H1 (cell line): ENCODE results near the gene ZBTB45. TPM values are rescaled to one million over a fixed set of nuclear protein-coding genes. Genes with fewer than 3 reads are reported as not detected.

Experiments
- CTCF ChIA-PET: fragments of 300-600 bp; sonication (Branson Sonifier 250); formaldehyde crosslinking; loops from one replicate; lab custom pipeline; 2021; ENCODE audit not compliant: partially characterized antibody; lab: Charles Lee
- POLR2A ChIA-PET: fragments of 300-600 bp; sonication (Branson Sonifier 250); formaldehyde crosslinking; loops from one replicate; lab custom pipeline; 2021; ENCODE audit warnings: inconsistent platforms; ENCODE audit not compliant: partially characterized antibody; lab: Charles Lee
- DNase-seq, 2 experiments: peaks; one replicate each; pipeline versions ENCODE4 v3.0.0 to v3.0.0-alpha.2; 2010 to 2022; ENCODE audit warnings: low spot score in 2 of 2, low read depth in 1 of 2, mixed read lengths in 1 of 2
- FAIRE-seq: peaks from 2 replicates; lab custom pipeline; 2011; peaks lifted over from hg19 to GRCh38; lab: Jason Lieb, UNC
- H2AFZ ChIP-seq: 2 replicates; pipeline ENCODE4 v1.8.1; 2012; ENCODE audit warnings: low read length, inconsistent platforms
- H2AK5ac ChIP-seq: 2 replicates; pipeline ENCODE4 v1.6.1; 2013; ENCODE audit warnings: low read depth, low read length
- H2BK120ac ChIP-seq: replicated peaks from 2 replicates; pipeline ENCODE3; 2013; ENCODE audit warnings: low read depth, low read length, inconsistent platforms
- H2BK12ac ChIP-seq: 2 replicates; pipeline ENCODE4 v1.6.1; 2013; ENCODE audit warnings: low read depth, low read length
- H2BK15ac ChIP-seq: 2 replicates; pipeline ENCODE4 v1.6.1; 2013; ENCODE audit warnings: low read length
- H2BK20ac ChIP-seq: 2 replicates; pipeline ENCODE4 v1.6.1; 2013; ENCODE audit warnings: low read length
- H2BK5ac ChIP-seq: 2 replicates; pipeline ENCODE4 v1.6.1; 2013; ENCODE audit warnings: low read depth, low read length
- H3K14ac ChIP-seq: 2 replicates; pipeline ENCODE4 v1.6.1; 2013; ENCODE audit warnings: inconsistent platforms; ENCODE audit not compliant: insufficient read length
- H3K18ac ChIP-seq: 2 replicates; pipeline ENCODE4 v1.6.1; 2013; ENCODE audit warnings: low read length; ENCODE audit errors: extremely low read depth
- H3K23ac ChIP-seq: 2 replicates; pipeline ENCODE4 v1.6.1; 2013; ENCODE audit warnings: inconsistent platforms; ENCODE audit not compliant: insufficient read length
- H3K23me2 ChIP-seq: 2 replicates; pipeline ENCODE4 v1.6.1; 2013; ENCODE audit warnings: low read depth, low read length
- H3K27ac ChIP-seq: 2 replicates; pipeline ENCODE4 v1.6.1; 2011; ENCODE audit warnings: low read depth, low read length, inconsistent platforms
- H3K27me3 ChIP-seq, 4 experiments: replicated peaks in 1 of 4; 1 replicate in 1 of 4; 2 replicates in 3 of 4; pipeline versions ENCODE4 v1.6.1 to v1.8.1; 2011 to 2013; ENCODE audit warnings: low read length in 3 of 4, mild to moderate bottlenecking in 3 of 4, inconsistent platforms in 2 of 4, mixed read lengths in 2 of 4, moderate library complexity in 1 of 4; ENCODE audit not compliant: control insufficient read depth in 3 of 4, insufficient read depth in 3 of 4; ENCODE audit errors: extremely low read depth in 1 of 4
- H3K36me3 ChIP-seq, 4 experiments: 2 replicates each; pipeline versions ENCODE4 v1.6.1 to v1.8.1; 2011 to 2013; ENCODE audit warnings: mild to moderate bottlenecking in 4 of 4, low read length in 3 of 4, moderate library complexity in 2 of 4, control low read depth in 1 of 4, inconsistent platforms in 1 of 4; ENCODE audit not compliant: insufficient read depth in 4 of 4, control insufficient read depth in 2 of 4
- H3K4ac ChIP-seq: replicated peaks from 2 replicates; pipeline ENCODE3; 2013; ENCODE audit warnings: low read length, low read depth, mixed read lengths, inconsistent platforms; ENCODE audit not compliant: insufficient read length
- H3K4me1 ChIP-seq, 4 experiments: replicated peaks in 1 of 4; 1 replicate in 1 of 4; 2 replicates in 3 of 4; pipeline versions ENCODE4 v1.6.1 to v1.8.1; 2011 to 2013; ENCODE audit warnings: low read length in 3 of 4, inconsistent platforms in 2 of 4, mixed read lengths in 1 of 4; ENCODE audit not compliant: insufficient read depth in 4 of 4, control insufficient read depth in 3 of 4
- H3K4me2 ChIP-seq, 2 experiments: 2 replicates each; pipeline versions ENCODE4 v1.6.1 to v1.8.1; 2011 to 2013; ENCODE audit warnings: low read depth in 2 of 2, low read length in 2 of 2, control low read depth in 1 of 2, inconsistent platforms in 1 of 2, mild to moderate bottlenecking in 1 of 2; ENCODE audit not compliant: insufficient read depth in 1 of 2
- H3K4me3 ChIP-seq, 4 experiments: fragments of 200-600, 300-600 bp in 1 of 4; sonication (generic), shearing (Covaris generic), sonication (Bioruptor Twin) in 1 of 4; 2 replicates each; pipeline versions ENCODE4 v1.5.1 to v1.8.1; 2011 to 2016; ENCODE audit warnings: low read length in 4 of 4, low read depth in 3 of 4, control low read depth in 2 of 4, inconsistent platforms in 2 of 4, mild to moderate bottlenecking in 2 of 4, mixed read lengths in 1 of 4, moderate library complexity in 1 of 4; ENCODE audit not compliant: insufficient read depth in 2 of 4; ENCODE audit errors: extremely low read depth in 1 of 4
- H3K56ac ChIP-seq: replicated peaks from 2 replicates; pipeline ENCODE3; 2013; ENCODE audit warnings: low read depth, mild to moderate bottlenecking, mixed read lengths, low read length, inconsistent platforms; ENCODE audit not compliant: insufficient read length
- H3K79me1 ChIP-seq: 2 replicates; pipeline ENCODE4 v1.6.1; 2013; ENCODE audit warnings: low read depth, low read length, control low read depth
- H3K79me2 ChIP-seq, 2 experiments: 2 replicates each; pipeline versions ENCODE4 v1.6.1 to v1.8.1; 2012 to 2013; ENCODE audit warnings: low read length in 2 of 2, mild to moderate bottlenecking in 2 of 2, inconsistent platforms in 1 of 2; ENCODE audit not compliant: insufficient read depth in 2 of 2, control insufficient read depth in 1 of 2
- H3K9ac ChIP-seq, 4 experiments: replicated peaks in 1 of 4; 1 replicate in 1 of 4; 2 replicates in 3 of 4; pipeline versions ENCODE4 v1.6.1 to v1.8.1; 2011 to 2013; ENCODE audit warnings: low read depth in 3 of 4, low read length in 3 of 4, control low read depth in 2 of 4, mild to moderate bottlenecking in 2 of 4, moderate library complexity in 2 of 4, inconsistent platforms in 1 of 4; ENCODE audit errors: extremely low read depth in 1 of 4
- H3K9me3 ChIP-seq, 2 experiments: 2 replicates each; pipeline versions ENCODE4 v1.6.1 to v1.8.1; 2012 to 2013; ENCODE audit warnings: mild to moderate bottlenecking in 2 of 2, moderate library complexity in 2 of 2, control low read depth in 1 of 2, inconsistent platforms in 1 of 2, low read depth in 1 of 2, low read length in 1 of 2, mixed read lengths in 1 of 2; ENCODE audit not compliant: insufficient read depth in 2 of 2
- H4K20me1 ChIP-seq, 2 experiments: replicated peaks in 1 of 2; 2 replicates each; pipeline versions ENCODE3 to v1.8.1; 2011 to 2013; ENCODE audit warnings: inconsistent platforms in 2 of 2, low read length in 2 of 2, mild to moderate bottlenecking in 1 of 2; ENCODE audit not compliant: insufficient read depth in 2 of 2, control insufficient read depth in 1 of 2
- H4K5ac ChIP-seq: 2 replicates; pipeline ENCODE4 v1.6.1; 2013; ENCODE audit warnings: low read length, low read depth, mixed read lengths, inconsistent platforms; ENCODE audit not compliant: insufficient read length
- H4K8ac ChIP-seq: 2 replicates; pipeline ENCODE4 v1.8.0; 2013; ENCODE audit warnings: mild to moderate bottlenecking, moderate library complexity, low read length, inconsistent platforms; ENCODE audit not compliant: insufficient read depth; ENCODE audit errors: extremely low read depth
- H4K91ac ChIP-seq: replicated peaks from 2 replicates; pipeline ENCODE3; 2013; ENCODE audit warnings: low read length, mixed read lengths, inconsistent platforms; ENCODE audit not compliant: insufficient read length
- FOSL1 ChIP-seq: IDR thresholded peaks from 2 replicates; pipeline ENCODE4 v1.6.1; 2011; ENCODE audit warnings: mild to moderate bottlenecking, low read depth, low read length, moderate library complexity; ENCODE audit not compliant: insufficient read depth
- RFX5 ChIP-seq: IDR thresholded peaks from 2 replicates; pipeline ENCODE4 v1.6.1; 2011; ENCODE audit warnings: low read depth, low read length, improper control_type of control experiment, borderline replicate concordance
- ZNF274 ChIP-seq: IDR thresholded peaks from 2 replicates; pipeline ENCODE4 v1.7.0; 2012; ENCODE audit warnings: low read length, borderline replicate concordance; ENCODE audit errors: extremely low read depth
- WGBS, 2 experiments: shearing (Covaris generic) in 1 of 2; methylation state at CpG; one replicate each; pipeline versions ENCODE4 v1.1.6 to v1.1.7; 2013 to 2015; ENCODE audit warnings: low lambda C conversion rate in 2 of 2, mixed read lengths in 2 of 2, inconsistent platforms in 1 of 2, low coverage in 1 of 2, missing lambda C conversion rate in 1 of 2; ENCODE audit not compliant: insufficient replicate concordance in 2 of 2, insufficient coverage in 1 of 2, insufficient read length in 1 of 2; ENCODE audit errors: extremely low coverage in 1 of 2, missing lambda C conversion rate in 1 of 2; 5-methylcytosine and 5-hydroxymethylcytosine counted together
- polyA plus RNA-seq, 7 experiments: library from polyadenylated mRNA; depleted of rRNA in 3 of 7; stranded (reverse) in 5 of 7; unstranded in 2 of 7; fragments of >200 nt in 5 of 7; fragments of 200-250 nt in 2 of 7; gene quantifications; 1 replicate in 5 of 7; 2 replicates in 1 of 7; 4 replicates in 1 of 7; pipeline versions ENCODE4 v1.2.1 to v1.2.3, GENCODE V29; 2011 to 2013; ENCODE audit warnings: missing spikeins in 2 of 7, mixed read lengths in 2 of 7
- total RNA-seq: library from RNA; stranded (reverse); fragmentation: NEBNext Ultra II Directional; extraction: Animal tissue kit (Norgen Biotek cat#: 25700); gene quantifications from 2 replicates; pipeline ENCODE4 v1.2.1, GENCODE V29; 2021

Gene ZBTB45
- total and polyA plus RNA-seq, 2 of the 8 experiments (the other 6 are each of a cell fraction or from before 2014, with no cell fraction given): 16.9 to 17.2 TPM

- peaks cover 0 to 4% (median 0%) of the 10 kb centered on the region in 4 experiments; a peak in 1 of 7 replicates for H3K27me3 ChIP-seq
- H2BK120ac ChIP-seq: no peak overlapping the region
- FAIRE-seq: no peak
These were observed 11.6 kb upstream of the ZBTB45 start for GRCh38 chr19:58531034-58531840.

More at GRCh38 chr19:58531034-58531840, 11.6 kb upstream of the ZBTB45 start:
- Histone ChIP-seq H4K8ac (no peak overlapping the region), H3K9me3 (no peaks in the 10 kb centered on the region), H3K27ac (no peak overlapping the region), H3K4me1 (no peaks in the 10 kb centered on the region), H3K56ac (no peak overlapping the region), H2AK5ac (no peak overlapping the region), H3K9ac (no peak overlapping the region), H2BK20ac (no peak overlapping the region), H2BK12ac (no peak overlapping the region; the same call in 1 of the 2 replicates), H3K23ac (no peak overlapping the region), H3K36me3 (no peaks in the 10 kb centered on the region), H2BK15ac (no peak overlapping the region), H4K91ac (no peak overlapping the region), H3K23me2 (no peaks in the 10 kb centered on the region), H2BK5ac (no peak overlapping the region), H3K79me1 (no peaks in the 10 kb centered on the region), H3K18ac (no peak overlapping the region), H3K14ac (no peak overlapping the region), H3K4me3 (no peak overlapping the region), H4K20me1 (no peaks in the 10 kb centered on the region), H3K4me2 (no peak overlapping the region), H4K5ac (no peak overlapping the region), H3K79me2 (no peaks in the 10 kb centered on the region), H2AFZ (no peak overlapping the region), H3K4ac (no peak overlapping the region)
- DNase-seq: no peak
- 89% methylated on average over 10 of the region's 10 CpGs; no CpG with 5 or more reads in 1 of the 2 experiments for WGBS, 2 experiments
- CTCF ChIA-PET: interaction anchor here (0.7 to 1.7 kb wide), 2 partner anchors 11 to 50 kb away, joined by 4 to 15 read pairs; partner anchors contain the start of gene ZBTB45
- no peak for TF ChIP-seq FOSL1
- no peak for TF ChIP-seq RFX5
- no peak for TF ChIP-seq ZNF274
- POLR2A ChIA-PET: interaction anchor here (1.3 to 21.3 kb wide), 9 partner anchors 10 to 23 kb away, joined by 3 to 650 read pairs (median 11); partner anchors contain the start of genes CHMP2A, TRIM28 and ZBTB45
